Prostate gland (tissue), 2 donors: ENCODE measurements around the gene CCDC71L. TPM values are rescaled to one million over a fixed set of nuclear protein-coding genes. Genes with fewer than 3 reads are reported as not detected.

Source experiments
- DNase-seq: peaks from one replicate; pipeline ENCODE4 v3.0.0-alpha.2; 2019; ENCODE audit warnings: low spot score
- H3K27ac ChIP-seq, 2 donors: fragments of 200-600 bp; sonication (generic); 2 replicates each; pipeline ENCODE4 v1.5.1; 2017 to 2019
- H3K27me3 ChIP-seq: fragments of 200-600 bp; sonication (generic); replicated peaks from 2 replicates; pipeline ENCODE4 v1.5.1; 2019; ENCODE audit not compliant: insufficient read depth
- H3K36me3 ChIP-seq, 2 donors: fragments of 200-600 bp; sonication (generic); 1 replicate in 1 of 2; 2 replicates in 1 of 2; pipeline versions ENCODE4 v1.5.1 to v1.8.1; 2017 to 2019
- H3K4me1 ChIP-seq: fragments of 200-600 bp; sonication (generic); replicated peaks from 2 replicates; pipeline ENCODE4 v1.5.1; 2019
- H3K4me3 ChIP-seq, 2 donors: fragments of 200-600 bp; sonication (generic); 2 replicates each; pipeline ENCODE4 v1.5.1; 2017 to 2019
- H3K9me3 ChIP-seq: fragments of 200-600 bp; sonication (generic); 2 replicates; pipeline ENCODE4 v1.5.1; 2017
- CTCF ChIP-seq, 4 experiments: fragments of 200-600 bp in 2 of 4; fragments of 450-650 bp in 2 of 4; sonication (generic) in 2 of 4; IDR thresholded peaks; 1 replicate in 3 of 4; 2 replicates in 1 of 4; pipeline ENCODE4 v1.5.1; 2016 to 2019; ENCODE audit warnings: antibody characterized with exemption in 4 of 4, mild to moderate bottlenecking in 2 of 4, moderate library complexity in 2 of 4
- POLR2A ChIP-seq: fragments of 450-650 bp; IDR thresholded peaks from one replicate; pipeline ENCODE4 v1.6.1; 2016; ENCODE audit warnings: antibody characterized with exemption, mild to moderate bottlenecking
- POLR2AphosphoS5 ChIP-seq: sonication (generic); formaldehyde crosslinking; IDR thresholded peaks from one replicate; pipeline ENCODE4 v1.6.1; 2017; ENCODE audit warnings: antibody characterized with exemption
- WGBS: methylation state at CpG from one replicate; pipeline ENCODE4 v1.1.5; 2018; 5-methylcytosine and 5-hydroxymethylcytosine counted together
- intact Hi-C: fragments of 100-400 bp; cut with DNase I; formaldehyde crosslinking; loops from one replicate; pipeline ENCODE4 v1.14.2; 2022
- total RNA-seq, 2 donors: library from RNA; depleted of rRNA; stranded (reverse); fragments of >200 nt; gene quantifications; one replicate each; pipeline ENCODE4 v1.1.0, GENCODE V29; 2016

Gene CCDC71L
- total RNA-seq, 2 donors from 2014 or later: 10.1 to 24.2 TPM

- TF ChIP-seq POLR2AphosphoS5 (no peak), POLR2A (no peak), CTCF (IDR thresholded peaks at IDR 0.05) (no peak)
- Histone ChIP-seq H3K27ac (no peak overlapping the region), H3K4me1 (no peaks in the 10 kb centered on the region), H3K4me3 (no peak overlapping the region), H3K9me3 (no peaks in the 10 kb centered on the region), H3K36me3 (no peaks in the 10 kb centered on the region), H3K27me3 (no peaks in the 10 kb centered on the region)
- intact Hi-C loops: no loop called here
- no peak for DNase-seq
- 69% methylated on average over 5 of the region's 5 CpGs for WGBS
Measured at GRCh38 chr7:106657085-106657991, 3.6 kb downstream of the CCDC71L start.

GRCh38 chr7:106655703-106656498 is 5.1 kb downstream of the CCDC71L start:
- no peaks in the 10 kb centered on the region for H3K36me3 ChIP-seq
- no peaks in the 10 kb centered on the region for H3K9me3 ChIP-seq
- no peaks in the 10 kb centered on the region for H3K4me1 ChIP-seq
- intact Hi-C loops: no loop called here
- no peak for TF ChIP-seq POLR2A
- no peak for TF ChIP-seq POLR2AphosphoS5
- TF ChIP-seq CTCF (IDR thresholded peaks at IDR 0.05): no peak
- no peak overlapping the region for H3K27ac ChIP-seq
- H3K4me3 ChIP-seq: no peak overlapping the region
- WGBS: 93% methylated on average over 5 of the region's 5 CpGs
- no peaks in the 10 kb centered on the region for H3K27me3 ChIP-seq
- no peak for DNase-seq

GRCh38 chr7:106653488-106653887 is 7.5 kb downstream of the CCDC71L start:
- intact Hi-C loops: no loop called here

GRCh38 chr7:106652909-106653308 is 8.0 kb downstream of the CCDC71L start:
- TF ChIP-seq POLR2A: no peak
- DNase-seq: no peak
- Histone ChIP-seq H3K4me1 (no peaks in the 10 kb centered on the region), H3K4me3 (no peak overlapping the region), H3K27ac (no peak overlapping the region), H3K27me3 (no peaks in the 10 kb centered on the region), H3K36me3 (no peaks in the 10 kb centered on the region), H3K9me3 (no peaks in the 10 kb centered on the region)
- intact Hi-C loops: no loop called here
- WGBS: 73% methylated on average over 2 of the region's 2 CpGs

More at GRCh38 chr7:106653488-106653887, 7.5 kb downstream of the CCDC71L start:
- no peaks in the 10 kb centered on the region for H3K9me3 ChIP-seq
- DNase-seq: no peak
- 78% methylated on average over 2 of the region's 2 CpGs for WGBS
- no peak for TF ChIP-seq POLR2AphosphoS5
- TF ChIP-seq POLR2A: no peak
- no peak for TF ChIP-seq CTCF (IDR thresholded peaks at IDR 0.05)
- no peaks in the 10 kb centered on the region for H3K27me3 ChIP-seq
- H3K27ac ChIP-seq: no peak overlapping the region
- no peak overlapping the region for H3K4me3 ChIP-seq
- H3K36me3 ChIP-seq: no peaks in the 10 kb centered on the region
- no peaks in the 10 kb centered on the region for H3K4me1 ChIP-seq

GRCh38 chr7:106652092-106652491 is 8.9 kb downstream of the CCDC71L start:
- H3K4me3 ChIP-seq: no peak overlapping the region
- H3K9me3 ChIP-seq: no peaks in the 10 kb centered on the region
- DNase-seq: no peak
- intact Hi-C loops: no loop called here
- H3K4me1 ChIP-seq: no peaks in the 10 kb centered on the region
- no peak for TF ChIP-seq POLR2AphosphoS5
- TF ChIP-seq CTCF (IDR thresholded peaks at IDR 0.05): no peak
- no peak for TF ChIP-seq POLR2A
- no peak overlapping the region for H3K27ac ChIP-seq
- no peaks in the 10 kb centered on the region for H3K27me3 ChIP-seq
- no peaks in the 10 kb centered on the region for H3K36me3 ChIP-seq
